GM18909 (cell line): ENCODE measurements around the gene FITM2.
"Not testable (repeated sequence)": the region's sequence is repeated elsewhere in the genome, so short reads cannot be mapped to it uniquely, and the experiment has no call there.

ENCODE experiments used
- ATAC-seq: cut with Tn5 transposase; IDR thresholded peaks from one replicate; pipeline ENCODE4 v1.9.1; 2021; ENCODE audit warnings: mild to moderate bottlenecking; ENCODE audit not compliant: unreplicated experiment, poor library complexity

FITM2 gene

DNA sequence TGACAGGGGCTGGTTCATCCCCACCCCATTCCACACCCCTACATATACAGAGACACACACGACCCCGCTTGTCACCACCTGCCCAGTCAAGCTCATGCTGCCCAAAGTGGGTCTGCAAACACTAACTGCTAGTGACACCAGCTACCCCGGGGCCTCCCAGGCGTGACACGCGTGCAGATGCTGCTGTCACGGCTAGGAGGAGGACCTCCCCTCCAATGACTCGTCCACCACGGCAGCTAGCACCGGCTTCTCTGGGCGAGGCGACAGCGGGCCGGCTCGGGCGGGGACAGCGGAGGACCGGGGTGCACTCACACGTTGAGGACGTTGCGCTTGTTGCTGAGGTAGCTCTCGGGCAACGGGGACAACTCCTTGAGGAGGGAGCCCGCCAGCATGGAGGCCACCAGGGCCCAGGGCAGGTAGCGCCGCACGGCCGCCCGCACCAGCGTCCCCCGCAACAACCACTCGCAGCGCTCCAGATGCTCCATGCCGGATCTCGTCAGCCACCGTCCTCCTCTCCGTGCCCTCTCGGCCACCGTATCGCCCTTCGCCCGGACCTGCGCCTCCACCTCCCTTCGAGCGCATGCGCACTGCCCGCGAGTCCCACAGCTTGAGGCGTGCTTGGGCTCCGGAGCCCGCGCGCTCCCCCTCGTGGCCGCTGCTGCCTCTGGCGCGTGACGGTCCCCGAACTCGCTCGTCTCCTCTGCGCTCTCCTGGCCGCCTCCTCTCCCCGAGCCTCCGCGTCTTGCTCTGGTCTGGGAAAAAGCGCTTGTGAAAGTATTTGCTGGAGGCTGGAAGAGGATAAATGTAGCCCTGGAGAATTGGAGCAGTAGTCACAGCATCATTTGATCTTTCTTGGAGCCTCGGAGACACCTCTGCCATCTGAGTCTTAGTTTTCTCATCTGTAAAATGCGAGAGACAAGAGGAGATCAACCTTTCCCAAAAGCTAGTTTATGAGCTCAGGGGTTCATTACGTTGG lies at the start of gene FITM2:
Gene FITM2, minus strand, starts transcription at position 539 of the 976 bp plus-strand sequence. Its CDS starts 54 bp downstream, at position 485.
- ATAC-seq = peak; percentile 89

DNA sequence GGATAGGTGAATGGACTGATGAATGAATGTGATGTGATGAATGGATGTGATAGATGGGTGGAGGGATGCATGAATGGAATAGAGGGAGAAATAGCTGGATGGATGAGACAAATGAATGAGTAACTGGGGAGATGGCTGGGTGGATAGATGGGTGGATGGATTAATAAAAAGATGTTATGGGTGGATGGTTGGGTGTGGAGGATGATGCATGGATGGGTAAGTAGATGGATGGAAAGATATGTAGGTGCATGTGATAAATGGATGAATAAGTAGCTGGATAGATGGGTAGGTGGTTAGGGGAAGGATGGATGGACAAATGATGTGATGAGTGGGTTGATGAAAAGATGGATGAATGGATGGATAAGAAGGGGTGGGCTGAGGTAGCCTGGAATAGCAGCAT lies 49.2 kb upstream of the FITM2 start:
- ATAC-seq = no peak

DNA sequence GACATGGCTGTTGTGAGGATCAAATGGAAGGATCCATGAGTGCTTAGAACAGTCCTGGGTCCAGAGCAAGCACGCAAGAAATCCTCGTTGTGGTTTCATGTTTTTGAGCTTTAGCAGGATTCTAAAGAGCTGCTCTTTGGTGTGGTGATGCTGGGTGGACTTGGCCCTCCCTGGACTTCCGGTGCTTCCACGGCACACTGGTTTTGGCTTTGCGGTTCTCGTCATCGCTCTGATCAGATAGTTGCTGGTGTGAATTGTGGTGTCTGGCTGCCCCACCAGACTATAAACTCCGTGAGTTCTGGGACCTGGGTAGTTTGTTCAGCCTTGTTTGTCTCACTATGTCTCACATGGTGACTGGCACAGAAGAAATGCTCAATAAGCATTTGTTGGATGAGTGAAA lies 47.8 kb upstream of the FITM2 start:
- no peak for ATAC-seq

DNA sequence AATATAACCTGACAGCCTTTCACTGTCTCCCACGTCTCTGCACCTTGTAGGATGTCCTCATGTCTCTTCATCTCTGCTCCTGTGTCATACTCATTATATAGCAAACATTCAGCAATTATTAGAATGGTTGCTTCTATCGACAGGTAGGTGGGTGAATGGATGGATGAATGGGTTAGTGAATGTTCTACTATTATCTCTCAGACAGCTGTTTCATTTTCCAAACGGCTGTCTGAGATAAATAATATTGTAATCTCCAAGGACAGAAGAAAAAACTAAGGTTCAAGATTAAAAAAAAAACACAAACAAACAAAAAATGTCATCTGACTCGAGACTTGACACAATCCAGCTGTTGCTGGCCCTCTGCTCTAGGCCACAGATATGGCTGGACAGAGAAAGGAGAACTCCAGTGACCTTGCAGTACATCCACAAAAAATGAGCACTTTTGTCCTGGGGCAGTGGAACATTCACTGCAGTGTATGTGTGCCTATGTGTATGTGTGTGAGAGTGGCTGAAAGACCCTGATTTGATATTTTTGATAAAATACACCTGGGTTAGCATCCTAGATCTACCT lies 46.6 kb upstream of the FITM2 start:
- no peak for ATAC-seq

GRCh38 chr20:44357020-44357419 lies 46.0 kb upstream of the FITM2 start:
- ATAC-seq = no peak

GRCh38 chr20:44356353-44356723 lies 45.3 kb upstream of the FITM2 start:
- ATAC-seq = no peak

GRCh38 chr20:44355498-44356352 lies 44.7 kb upstream of the FITM2 start, which contains the start of gene HNF4A:
Gene HNF4A, plus strand, starts transcription at chr20:44355699. Its CDS starts 106 bp downstream, at chr20:44355805.
- ATAC-seq = no peak

DNA sequence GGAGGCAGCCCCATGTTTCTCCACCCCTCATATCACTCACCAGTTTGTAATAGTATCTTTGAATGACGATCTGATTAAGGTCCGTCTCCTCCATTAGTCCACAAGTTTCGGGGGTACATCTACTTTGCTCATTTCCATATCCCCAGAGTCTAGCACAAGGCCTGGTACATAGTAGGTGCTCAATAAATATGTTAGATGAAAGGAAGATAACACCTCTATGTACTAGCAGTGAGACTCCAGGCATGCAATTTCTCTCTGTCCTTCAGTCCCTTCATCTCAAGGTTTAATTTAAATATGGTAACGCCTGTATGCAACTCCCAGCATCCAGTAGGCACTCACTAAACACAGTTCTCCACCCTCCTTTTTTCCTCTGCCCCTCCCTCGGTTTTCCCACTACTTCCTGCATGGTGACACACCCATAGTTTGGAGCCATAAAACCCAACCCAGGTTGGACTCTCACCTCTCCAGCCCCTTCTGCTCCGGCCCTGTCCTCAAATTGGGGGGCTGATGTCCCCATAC lies 44.0 kb upstream of the FITM2 start:
- ATAC-seq = no peak

- no peak for ATAC-seq
Measured at GRCh38 chr20:44350567-44350966, 39.6 kb upstream of the FITM2 start.

GRCh38 chr20:44349349-44349748 lies 38.3 kb upstream of the FITM2 start:
- no peak for ATAC-seq

DNA sequence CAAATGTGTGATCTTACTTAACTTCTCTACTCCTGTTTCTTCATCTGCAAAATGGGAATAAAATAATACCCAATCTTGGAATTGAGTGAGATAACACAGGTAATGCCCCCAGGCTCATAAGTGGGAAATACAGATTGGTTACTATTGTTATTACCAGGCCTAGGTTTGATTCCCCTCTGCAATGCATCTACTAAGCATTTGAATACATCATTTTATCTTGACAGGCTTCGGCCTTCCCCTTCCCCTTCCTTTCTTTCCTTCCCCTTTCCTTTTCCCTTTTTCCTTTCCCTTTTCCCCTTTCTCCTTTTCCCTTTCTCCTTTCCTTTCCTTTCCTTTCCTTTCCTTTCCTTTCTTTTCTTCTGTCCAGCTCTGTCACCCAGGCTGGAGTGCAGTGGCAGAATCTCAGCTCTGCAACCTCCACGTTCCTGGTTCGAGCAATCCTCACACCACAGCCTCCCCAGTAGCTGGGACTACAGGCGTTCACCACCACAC lies 37.2 kb upstream of the FITM2 start:
- no peak for ATAC-seq

- ATAC-seq = not testable (repeated sequence)
Measured at GRCh38 chr20:44345941-44346340, 34.9 kb upstream of the FITM2 start.

DNA sequence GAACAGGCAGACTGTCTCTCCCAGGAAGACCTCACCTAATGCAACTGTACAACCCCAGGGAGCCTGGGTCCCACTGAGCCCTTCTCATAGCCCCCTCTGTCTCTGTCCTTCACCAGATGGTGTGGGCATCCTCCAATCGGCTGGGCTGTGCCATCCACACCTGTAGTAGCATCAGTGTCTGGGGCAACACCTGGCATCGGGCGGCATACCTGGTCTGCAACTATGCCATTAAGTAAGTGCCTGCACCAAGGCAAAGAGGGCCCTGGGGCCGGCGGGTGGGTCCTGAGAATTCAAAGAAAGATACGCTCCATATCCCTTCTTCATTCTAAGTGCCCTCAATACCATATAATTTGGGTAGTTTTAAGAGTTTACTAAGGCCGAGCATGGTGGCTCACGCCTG lies 34.1 kb upstream of the FITM2 start:
- ATAC-seq = no peak

GRCh38 chr20:44344723-44345122 lies 33.7 kb upstream of the FITM2 start:
- ATAC-seq = no peak

GRCh38 chr20:44343162-44343675 lies 32.2 kb upstream of the FITM2 start:
- ATAC-seq = no peak

DNA sequence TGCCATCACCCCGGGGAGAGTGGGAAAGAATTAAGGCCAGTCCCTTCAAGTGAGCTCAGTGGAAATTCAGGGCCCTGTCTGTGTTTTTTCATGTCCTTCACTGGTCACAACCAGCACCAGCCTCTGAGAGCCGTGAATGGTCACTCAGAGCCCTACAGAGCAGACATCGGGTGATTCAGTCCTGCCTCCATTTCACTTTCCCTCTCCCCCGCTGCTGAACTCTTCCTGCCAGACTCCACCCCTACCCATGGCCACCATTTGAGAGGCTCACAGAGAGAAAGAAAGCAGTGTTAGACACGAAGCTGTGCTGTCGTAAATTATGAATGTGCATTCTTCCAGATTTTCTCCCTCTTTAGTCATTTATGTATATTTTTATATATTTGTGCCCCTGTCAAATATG lies 31.2 kb upstream of the FITM2 start:
- ATAC-seq = no peak

DNA sequence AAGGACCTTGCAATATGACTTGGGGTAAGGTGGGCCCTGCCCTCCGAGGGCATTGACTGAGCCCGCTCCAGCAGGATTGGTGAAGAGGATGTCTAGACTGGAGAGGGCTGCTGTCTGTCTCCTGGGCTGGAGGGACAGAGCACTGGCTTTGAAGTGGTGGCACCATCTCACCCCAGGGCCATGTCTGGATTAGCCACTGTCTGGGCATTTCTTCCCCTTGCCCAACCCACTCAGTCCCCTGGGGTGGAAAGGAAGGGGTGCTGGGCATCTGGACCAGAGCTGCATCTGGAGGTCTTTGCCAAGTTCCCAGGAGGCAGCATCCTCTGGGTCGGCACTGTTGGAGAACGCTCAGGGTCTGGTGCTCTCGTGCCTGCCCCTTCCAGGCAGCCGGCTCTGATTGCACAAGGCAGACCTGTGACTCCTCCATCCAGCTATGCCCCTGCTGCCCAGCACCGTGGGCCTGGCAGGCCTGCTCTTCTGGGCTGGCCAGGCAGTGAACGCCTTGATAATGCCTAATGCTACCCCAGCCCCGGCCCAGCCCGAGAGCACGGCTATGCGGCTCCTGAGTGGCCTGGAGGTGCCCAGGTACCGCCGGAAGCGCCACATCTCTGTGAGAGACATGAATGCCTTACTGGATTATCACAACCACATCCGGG lies 25.9 kb upstream of the FITM2 start, which contains the start of gene R3HDML:
Gene R3HDML, plus strand, starts transcription at position 319 of the 656 bp plus-strand sequence. Its CDS starts 115 bp downstream, at position 434.
- ATAC-seq = no peak

DNA sequence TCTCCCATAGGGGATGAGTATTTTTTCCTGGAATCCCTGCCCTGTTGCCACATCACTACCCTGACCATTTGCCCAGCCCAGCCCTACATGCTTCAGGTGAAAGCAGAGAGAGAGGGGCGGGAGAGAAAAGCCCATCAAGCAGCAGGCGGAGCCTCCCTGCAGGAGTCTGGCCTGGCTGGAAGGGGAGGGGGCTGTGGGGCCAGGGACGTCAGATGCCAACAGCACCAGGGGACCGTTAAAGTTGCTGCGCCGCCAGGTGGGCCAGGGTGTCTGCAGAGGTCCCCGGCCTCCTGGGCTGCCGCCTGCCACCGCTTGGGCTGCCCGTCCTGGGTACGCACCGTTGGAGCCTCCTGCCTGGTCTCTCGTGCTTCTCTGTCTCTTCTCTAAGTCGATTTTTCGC lies 25.1 kb upstream of the FITM2 start:
- ATAC-seq = no peak

DNA sequence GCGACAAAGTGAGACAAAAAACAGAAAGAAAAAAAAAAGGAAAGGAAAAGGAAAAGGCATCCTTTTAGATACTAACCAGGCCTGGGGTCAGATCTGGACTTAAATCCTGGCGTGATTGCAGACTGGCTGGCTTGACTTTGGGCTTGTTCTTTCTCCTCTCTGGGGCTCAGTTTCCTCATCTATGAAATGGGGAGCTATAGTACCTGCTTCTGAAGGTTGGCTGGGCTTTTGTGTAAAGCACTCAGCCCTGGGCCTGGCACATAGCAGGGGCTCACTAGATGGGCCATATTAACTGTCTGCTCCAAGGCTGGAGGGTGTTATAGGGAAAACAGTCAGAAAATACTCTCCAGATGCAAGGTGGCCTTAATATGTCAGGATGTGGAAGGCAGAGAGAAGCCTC lies 24.7 kb upstream of the FITM2 start:
- ATAC-seq = no peak
